NCI-H526 treated with DMSO at 0.1 percent for 48 hours (cell line): ENCODE measurements around the gene SCML2.
"Not testable (repeated sequence)": the region's sequence is repeated elsewhere in the genome, so short reads cannot be mapped to it uniquely, and the experiment has no call there.

Experiments
- DNase-seq: peaks from one replicate; lab custom pipeline; 2025; lab: John Stamatoyannopoulos, UW

SCML2 gene

DNA sequence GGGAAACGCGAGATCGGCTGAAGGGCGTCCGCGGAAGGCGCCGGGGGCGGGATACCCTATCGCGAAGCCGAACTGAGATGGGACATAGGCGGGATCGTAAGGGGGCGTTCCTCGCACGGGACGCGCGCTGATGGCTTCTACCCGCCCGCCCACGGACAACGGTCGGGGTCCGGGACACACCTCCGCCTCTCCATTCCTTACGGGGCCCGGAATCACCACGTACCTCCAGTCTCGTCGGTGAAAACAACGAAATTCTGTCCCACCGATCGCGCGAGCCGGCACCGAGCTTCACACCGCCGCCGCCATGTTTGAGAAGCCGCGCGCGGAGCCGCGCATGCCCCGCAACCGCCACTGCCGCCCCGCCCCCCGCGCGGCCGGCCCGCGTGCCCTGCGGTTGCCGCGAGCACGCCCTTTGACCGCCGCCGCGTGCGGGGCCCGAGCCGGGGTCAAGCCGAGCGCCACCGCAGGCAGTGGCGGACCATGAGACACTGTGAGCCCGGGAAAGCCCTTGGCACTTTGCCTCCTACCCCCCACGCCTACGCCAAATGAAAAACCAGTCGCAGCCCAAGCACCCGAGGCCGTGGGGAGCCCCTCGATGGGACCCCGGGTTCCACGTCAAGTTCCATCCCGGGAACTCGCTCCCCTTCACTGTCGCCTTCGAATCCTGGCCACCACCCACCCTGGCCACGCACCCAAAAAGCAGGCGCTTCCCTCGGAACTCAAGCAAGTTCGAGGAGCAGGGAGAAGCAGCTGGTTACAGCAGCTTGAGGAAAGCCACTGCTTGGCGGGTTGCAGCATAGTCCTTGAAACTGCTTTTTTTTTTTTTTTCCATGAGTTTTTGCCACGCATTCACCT lies at the start of gene SCML2:
SCML2 (minus strand) TSS at position 320 of the 855 bp plus-strand sequence. CDS start 20,617 bp downstream, outside the sequence.
- peak; percentile 42 for DNase-seq

DNA sequence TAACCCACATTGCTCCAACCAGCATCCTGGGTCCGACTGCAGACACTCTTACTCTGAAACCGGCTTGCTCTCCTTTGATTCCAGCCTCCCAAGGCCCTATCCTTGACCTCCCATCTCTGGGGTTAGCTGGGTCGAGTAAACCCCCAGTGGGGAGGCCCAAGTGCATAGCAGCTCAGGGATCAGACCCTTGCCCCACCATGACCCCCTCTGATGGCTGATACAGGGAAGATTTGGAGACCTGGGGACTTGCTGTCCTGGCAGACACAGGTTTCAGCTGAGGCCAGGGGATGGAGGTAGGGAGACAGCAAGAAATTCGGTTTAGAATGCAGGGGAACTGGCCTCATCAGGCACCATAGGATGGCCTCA lies 47.3 kb upstream of the SCML2 start:
- DNase-seq: no peak

DNA sequence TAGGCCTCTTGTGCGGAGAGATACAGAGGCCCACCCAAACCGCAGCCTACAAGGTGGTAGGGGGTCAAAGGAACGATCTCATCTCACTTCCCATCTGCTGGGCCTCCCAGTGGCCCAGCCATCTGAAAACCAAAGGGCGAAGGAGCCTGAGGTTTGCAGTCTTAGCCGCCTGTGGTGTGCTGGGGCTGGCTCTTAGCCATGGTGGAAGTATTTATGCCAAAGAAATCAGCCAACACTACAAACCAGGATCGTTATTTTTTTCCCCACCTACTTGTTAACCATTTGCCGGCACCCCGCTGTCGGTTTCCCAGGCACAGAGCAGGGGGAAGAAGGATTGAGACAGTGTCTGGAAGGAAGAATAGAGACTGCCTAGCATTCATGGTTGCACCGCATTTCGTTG lies 40.0 kb upstream of the SCML2 start:
- DNase-seq: no peak

DNA sequence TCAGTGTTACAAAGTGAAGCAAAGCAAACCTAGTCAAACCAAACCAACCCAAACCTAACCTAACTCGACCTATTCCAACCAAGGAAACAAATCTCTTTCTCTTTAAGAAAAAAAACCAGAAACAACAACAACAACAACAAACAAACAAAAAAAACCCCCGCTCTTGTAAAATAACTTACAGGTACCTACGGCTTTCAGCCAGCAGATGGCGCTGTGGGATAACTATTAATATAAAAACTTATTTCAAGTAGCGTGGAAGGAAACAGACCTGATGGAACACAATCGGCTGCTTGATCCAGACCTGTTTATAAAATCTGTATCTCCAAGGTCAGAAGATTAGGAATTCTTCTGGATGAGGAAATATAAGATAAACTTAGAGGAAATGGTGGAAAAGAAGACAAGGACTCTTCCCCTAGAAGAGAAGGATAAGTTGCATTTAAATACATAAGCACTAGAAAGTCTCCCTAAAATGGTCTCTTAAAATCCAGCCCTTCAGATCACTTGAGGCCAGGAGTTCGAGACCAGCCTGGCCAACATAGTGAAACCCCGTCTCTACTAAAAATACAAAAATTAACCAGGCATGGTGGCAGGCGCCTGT lies 36.6 kb upstream of the SCML2 start:
- DNase-seq: peak; percentile 36

DNA sequence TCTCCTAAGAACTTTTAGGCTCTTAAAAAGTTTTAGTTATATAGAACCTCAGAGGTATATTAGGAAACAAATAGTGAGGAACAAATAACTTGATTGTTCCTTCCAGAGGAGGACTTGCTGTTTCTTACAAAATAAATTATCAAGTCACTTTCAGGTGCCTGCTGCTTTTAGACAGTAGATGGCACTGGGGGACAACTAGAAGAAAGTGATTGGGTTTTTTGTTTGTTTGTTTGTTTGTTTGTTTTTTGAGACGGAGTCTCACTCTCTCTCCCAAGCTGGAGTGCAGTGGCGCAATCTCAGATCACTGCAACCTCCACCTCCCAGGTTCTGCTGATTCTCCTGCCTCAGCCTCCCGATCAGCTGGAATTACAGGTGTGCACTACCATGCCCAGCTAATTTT lies 35.5 kb upstream of the SCML2 start:
- no peak for DNase-seq

DNA sequence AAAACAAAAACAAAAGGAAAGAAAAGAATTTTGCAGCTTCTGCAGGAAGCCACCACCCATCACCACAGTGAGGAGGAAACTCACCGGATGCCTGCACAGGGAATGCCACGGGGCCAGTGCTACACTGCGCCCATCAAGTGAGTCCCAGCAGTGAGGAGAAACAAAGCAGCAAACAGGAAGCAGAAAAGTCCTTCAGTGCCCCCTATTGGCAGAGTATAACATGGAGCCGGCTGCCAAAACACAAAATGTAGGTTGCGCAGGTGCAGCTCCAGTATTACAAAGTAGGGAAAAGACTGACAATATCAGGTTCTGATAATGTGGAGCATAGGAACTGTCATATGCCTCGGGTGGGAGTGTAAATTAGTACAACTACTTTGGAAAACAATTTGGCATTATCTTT lies 23.3 kb upstream of the SCML2 start:
- DNase-seq: peak; percentile 74

DNA sequence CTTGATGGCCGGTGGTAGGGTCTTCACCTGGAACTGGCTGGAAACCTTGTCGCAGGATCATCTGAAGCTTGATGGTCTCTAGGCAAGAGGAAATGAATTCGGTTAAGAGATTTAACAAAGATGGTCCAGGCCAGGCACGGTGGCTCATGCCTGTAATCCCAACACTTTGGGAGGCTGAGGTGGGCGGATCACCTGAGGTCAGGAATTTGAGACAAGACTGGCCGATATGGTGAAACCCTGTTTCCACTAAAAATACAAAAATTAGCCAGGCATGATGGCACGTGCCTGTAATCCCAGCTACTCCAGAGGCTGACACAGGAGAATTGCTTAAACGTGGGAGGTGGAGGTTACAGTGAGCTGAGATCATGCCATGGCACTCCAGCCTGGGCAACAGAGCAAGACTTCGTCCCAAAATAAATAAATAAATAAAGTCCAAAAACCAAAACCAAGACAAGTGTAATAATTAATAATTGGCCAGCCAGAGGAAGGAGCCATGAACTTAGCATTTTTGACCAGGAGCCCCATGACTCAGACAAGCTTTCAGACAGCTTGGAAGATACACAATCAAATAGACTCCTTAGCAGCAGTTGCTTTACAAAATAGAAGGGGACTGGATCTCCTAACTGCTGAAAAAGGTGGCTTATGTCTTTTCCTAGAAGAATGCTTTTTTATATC lies 20.8 kb upstream of the SCML2 start:
- DNase-seq: not testable (repeated sequence)

DNA sequence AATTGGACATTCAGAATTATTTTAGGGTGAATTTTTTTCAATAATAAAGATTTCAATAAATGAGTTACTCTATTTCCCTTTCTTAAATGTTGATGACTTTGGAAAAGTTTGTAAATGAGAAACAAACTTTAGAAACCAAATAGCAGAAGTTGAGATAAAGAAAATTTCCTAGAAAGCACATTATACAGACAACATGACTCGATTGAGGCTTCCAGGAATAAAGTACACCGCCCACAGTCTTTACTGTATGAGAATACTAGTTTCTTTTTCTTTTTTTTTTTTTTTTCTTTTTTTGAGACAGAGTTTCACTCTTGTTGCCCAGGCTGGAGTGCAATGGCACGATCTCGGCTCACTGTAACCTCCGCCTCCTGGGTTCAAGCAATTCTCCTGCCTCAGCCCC lies 14.6 kb upstream of the SCML2 start:
- not testable (repeated sequence) for DNase-seq

DNA sequence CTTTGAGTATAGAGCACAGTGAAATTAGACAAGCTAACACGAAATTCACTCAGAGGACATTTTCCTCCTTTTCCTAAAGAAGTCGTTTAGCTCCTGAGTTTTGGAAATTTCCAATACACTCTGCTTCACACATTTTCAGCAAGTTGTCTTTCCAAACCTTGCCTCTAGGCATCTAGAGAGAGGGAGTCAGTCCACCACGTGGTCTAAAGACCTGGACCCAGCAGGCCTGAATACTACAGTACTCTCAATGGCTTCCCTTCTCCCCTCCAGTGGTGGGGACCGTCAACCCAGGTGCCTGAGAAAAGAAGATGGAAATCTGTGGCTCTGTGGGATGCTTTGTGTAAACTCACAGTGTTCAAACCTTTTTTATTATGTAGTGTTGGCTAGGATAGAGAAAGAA lies 13.9 kb upstream of the SCML2 start:
- DNase-seq: peak; percentile 91

DNA sequence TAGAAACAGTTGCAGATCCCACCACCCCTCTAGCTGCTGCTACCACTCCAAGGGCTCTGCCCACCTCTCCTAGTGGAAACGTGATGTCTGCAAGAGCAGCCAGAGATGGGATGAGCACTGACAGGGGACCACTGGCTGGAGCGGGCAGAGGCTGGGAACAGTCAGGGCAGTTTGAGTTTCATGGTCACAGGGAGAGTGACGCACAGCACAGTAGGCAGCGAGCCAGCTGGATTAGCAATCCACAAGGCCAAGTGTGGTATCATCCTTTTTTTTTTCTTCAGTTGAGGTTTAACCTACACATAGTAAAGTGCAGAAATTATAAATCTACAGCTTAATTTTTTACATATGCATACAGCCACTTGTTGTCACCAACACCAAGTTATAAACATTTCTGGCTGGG lies 6.4 kb upstream of the SCML2 start:
- no peak for DNase-seq

DNA sequence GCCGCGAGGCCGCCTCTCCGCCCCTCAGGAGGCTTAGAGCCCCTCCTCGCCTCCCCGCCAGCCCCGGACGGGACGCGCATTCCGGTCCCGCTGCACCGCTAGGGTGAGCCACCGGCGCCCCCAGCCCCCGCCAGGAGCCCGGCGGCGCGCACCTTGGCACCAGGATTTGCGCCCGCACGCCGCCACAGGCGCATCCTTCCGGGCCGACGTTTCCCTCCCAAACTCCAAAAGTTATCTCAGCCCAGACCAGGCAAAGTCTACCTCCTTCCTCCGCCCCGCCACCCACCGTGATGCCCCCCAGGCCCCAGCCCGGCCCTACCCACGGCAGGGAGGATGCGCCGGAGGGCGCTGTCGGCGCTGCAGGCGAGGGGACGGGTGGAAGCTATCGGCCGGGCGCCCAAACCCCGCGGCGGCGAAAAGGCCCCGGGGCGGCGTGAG lies 538 bp downstream of the SCML2 start:
- no peak for DNase-seq

DNA sequence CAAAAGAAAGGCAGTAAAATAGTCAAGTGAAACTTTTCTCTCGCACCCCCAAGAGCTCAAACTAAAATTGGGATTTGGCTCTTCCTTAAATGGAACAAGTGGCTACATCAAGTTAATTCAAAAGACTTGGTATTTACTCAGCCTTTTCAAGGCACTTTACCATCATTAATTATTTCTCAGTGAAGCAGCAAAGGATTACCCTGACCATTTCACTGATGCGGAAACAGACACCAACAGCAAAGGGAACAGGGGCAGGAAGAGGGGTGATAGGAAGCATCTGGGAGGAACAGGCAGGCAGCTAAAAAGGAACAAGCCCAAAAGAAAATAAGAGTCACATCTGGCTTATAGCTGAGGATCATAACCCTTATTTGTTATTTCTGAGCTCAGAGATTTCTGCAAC lies 2.7 kb downstream of the SCML2 start:
- no peak for DNase-seq

DNA sequence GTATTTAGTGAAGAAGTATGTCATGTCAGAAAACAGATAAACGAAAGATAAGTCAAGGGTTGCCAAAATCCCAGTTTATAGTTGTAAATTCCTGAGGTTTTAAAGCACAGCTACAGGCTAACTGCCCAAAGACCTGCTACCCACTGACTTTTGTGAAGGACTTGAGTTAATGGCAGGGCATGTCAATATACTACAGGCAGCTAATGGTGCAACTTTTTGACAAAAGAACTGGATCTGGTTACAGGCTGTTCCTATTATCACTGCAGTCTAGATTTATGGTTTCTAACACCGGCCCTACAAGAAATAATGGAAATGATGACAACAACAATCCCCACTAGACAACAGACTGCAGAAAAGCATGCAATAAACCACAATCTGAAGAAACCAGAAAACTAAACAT lies 6.4 kb downstream of the SCML2 start:
- no peak for DNase-seq

DNA sequence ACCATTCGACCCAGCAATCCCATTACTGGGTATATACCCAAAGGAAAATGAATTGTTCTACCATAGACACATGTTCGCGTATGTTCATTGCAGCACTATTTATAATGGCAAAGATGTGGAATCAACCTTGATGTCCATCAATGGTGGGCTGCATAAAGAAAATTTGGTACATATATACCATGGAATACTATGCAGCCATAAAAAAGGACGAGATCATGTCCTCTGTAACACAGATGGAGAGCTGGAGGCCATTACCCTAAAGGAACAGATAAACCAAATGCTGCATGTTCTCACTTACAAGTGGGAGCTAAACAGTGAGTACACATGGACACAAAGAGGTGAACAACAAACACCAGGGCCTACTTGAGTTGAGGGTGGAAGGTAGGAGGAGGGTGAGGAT lies 45.1 kb downstream of the SCML2 start:
- DNase-seq: no peak

DNA sequence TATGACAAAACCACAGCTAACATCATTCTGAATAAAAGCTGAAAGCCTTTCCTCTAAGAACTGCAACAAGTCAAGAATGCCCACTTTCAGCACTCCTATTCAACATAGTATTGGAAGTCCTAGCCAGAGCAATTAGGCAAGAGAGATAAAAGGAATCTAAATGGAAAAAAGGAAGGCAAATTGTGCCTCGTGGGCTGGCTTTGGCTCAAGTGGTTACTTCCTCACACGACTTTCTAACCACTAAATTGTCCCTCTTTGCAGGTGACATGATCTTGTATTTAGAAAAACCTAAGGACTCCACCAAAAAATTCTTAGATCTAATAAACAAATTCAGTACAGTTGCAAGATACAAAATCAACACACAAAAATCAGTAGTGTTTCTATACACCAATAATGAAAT lies 57.2 kb downstream of the SCML2 start:
- no peak for DNase-seq

DNA sequence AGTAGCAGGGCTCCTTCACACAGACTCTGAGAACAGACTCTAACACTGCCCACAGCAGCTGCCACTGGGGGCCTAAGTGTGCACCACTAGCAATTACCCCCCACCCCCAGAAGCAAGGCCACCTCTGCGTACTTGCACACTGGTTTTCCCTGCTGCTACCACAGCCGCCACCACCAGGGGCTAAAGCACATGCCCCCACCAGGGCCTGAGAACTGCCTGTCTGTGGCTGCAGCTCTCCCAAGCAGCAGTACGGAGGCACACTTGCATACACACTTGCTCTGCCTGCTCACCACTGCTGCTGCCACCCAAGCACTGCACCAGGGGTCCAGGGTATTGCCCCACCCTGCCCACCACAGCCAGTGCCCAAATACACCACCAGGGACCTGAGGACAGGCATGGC lies 59.6 kb downstream of the SCML2 start:
- no peak for DNase-seq

DNA sequence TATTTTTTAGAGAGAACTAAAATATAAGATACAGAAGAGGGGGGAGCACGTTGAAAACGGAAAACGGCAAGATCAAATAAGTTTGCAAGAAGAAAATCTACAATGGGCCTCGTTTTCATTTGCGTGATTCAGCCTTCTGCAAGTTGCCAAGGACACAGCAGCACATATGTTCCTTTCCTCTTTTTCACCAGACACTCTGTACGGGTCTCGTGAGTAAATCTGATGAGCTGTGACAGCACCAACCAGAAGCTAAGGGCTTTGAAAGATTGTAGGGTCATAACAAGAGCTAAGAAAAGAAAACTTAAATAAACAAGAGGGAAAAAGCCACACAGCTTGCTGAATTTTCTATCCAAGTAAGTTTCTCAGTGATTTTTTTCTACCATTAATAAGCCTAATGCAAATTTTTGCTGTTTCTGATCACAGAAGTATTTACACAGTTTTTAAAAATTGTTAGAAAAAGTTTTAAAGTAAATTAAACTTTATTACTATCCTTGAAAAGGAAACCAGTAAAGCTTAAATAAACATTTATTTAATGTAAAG lies 63.4 kb downstream of the SCML2 start:
- no peak for DNase-seq

DNA sequence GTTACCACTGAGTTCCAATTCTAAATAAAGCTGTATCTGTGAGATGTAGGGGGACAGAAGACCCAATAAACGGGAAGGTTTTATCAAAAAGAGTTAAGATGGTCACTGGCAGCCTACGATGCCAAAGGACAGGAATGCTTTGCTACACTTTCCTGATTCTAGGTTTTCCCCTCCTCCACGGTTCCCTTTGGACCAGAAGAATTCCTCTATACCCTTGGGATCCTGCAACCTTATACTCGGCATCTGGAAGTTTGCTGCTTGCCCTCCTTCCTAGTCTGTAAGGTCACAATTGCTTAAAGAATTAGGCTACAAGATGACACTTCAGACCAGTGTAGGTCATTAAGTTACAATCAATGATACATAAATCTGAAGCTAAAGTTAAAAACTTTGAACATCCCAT lies 64.3 kb downstream of the SCML2 start:
- no peak for DNase-seq

DNA sequence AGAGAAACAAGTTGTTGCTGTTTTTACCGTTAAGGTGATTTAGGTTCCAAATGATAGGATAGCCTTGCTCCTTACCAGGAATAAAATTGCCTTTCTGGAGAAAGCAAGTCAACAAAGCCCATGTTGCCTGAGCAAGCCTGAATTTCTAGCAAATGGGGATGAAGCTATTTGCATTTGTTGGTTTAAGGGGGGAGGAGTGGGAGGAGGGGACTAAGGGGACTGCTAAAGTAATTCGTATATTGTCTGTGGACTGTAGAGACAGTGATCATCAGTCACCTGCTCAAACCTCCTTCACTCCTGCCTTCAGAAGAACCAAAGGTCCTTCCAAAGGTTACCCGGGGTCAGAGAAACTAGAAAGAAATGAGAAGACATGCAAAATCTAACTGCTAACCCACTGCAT lies 65.8 kb downstream of the SCML2 start:
- DNase-seq: peak; percentile 79

DNA sequence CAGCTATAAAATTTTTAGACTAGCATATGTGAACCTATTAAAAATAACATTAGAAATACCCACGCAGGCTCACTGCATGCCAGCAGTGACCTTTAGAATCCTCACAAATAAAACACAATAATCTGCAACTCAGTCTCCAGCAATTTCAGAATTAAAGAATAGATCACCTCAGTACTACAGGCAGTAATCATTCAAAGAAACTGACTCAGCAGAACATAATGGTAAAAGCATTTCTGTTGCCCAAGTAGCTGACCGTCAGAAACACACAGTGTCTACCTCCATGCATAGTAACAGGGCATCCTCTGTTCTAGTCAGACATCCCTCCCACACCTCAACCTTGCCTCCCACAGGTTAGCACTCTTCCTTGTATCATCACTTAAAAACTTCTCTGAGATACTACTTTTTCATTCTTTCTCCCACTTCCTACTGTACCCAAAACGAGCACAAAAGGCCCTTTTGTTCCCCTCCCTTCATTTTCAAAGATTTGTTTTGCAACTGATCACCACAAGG lies 68.1 kb downstream of the SCML2 start:
- DNase-seq: no peak

DNA sequence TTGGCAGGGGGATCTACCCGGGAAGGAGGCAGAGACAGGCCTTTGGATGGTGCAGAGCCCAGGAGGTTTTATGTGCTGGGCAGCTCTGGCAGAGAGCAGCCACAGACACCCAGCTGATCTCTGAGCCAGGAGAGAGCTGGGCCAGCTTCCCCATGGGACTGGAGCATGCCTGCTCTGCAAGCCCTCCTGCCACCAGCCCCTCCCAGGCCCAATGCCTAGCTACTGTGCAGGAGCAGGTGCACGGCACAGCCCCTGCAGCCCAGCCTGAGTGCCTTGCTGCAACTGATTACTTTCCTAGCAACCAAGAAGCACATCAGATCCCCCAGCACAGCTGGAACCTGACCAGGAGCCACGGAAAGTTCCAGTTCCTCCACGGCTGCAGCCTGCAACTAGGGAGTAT lies 76.0 kb downstream of the SCML2 start:
- no peak for DNase-seq

DNA sequence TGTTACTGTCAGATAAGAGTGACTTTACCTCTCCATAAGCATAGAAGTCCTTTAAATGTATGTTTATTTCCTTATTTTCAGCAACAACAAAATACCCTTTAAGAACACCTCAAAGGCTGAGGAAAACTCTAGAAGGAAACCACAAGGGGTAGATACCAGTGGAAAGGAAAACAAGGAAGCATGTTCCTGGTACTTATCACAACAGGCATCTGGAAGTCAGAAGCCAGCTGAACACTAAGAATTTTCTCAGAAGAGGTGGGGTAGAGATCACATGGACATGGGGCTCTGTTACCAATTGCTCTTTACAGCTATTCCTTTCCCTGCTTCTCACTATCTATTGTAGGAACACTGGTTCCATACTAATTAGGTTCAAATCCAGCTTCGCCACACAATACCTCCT lies 82.3 kb downstream of the SCML2 start:
- no peak for DNase-seq

DNA sequence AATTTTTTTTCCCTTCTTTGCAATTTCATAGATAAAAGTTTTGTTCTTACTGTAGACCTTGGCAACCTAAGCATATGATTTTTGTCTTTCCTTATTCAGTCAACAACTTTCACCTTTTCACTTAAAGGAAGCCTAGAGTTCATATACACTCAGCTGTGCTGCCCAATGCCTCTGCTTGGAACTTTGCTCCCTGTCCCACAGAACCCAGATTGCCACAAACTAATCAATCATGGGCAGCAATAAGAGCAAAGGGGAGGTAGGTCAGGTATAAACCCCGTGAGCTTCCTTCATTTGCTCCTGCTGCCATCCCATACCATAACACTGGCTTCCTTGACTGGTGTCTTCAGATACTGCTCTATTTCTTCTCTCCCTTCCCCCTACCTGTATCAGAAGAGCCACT lies 82.8 kb downstream of the SCML2 start:
- DNase-seq: no peak
